WI38 (cell line): ENCODE measurements around the gene ARL6IP5.
A peak's percentile ranks its signal among the peaks of the same experiment; 100 is the strongest.

Experiments
- H3K4me3 ChIP-seq: 2 replicates; pipeline ENCODE4 v1.5.1; 2011; ENCODE audit warnings: low read depth, mild to moderate bottlenecking, control low read depth, low read length
- TF ChIP-seq, protein P1 (sequence below): IDR thresholded peaks from 2 replicates; pipeline ENCODE4 v1.5.1; 2012; ENCODE audit warnings: low read depth, mild to moderate bottlenecking, control low read depth, low read length

ARL6IP5 gene

GRCh38 chr3:69087030-69087791, 2.5 kb downstream of the ARL6IP5 start:
- TF ChIP-seq, protein P1, sequence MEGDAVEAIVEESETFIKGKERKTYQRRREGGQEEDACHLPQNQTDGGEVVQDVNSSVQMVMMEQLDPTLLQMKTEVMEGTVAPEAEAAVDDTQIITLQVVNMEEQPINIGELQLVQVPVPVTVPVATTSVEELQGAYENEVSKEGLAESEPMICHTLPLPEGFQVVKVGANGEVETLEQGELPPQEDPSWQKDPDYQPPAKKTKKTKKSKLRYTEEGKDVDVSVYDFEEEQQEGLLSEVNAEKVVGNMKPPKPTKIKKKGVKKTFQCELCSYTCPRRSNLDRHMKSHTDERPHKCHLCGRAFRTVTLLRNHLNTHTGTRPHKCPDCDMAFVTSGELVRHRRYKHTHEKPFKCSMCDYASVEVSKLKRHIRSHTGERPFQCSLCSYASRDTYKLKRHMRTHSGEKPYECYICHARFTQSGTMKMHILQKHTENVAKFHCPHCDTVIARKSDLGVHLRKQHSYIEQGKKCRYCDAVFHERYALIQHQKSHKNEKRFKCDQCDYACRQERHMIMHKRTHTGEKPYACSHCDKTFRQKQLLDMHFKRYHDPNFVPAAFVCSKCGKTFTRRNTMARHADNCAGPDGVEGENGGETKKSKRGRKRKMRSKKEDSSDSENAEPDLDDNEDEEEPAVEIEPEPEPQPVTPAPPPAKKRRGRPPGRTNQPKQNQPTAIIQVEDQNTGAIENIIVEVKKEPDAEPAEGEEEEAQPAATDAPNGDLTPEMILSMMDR: no peak
- peak overlapping the region; percentile 87 for H3K4me3 ChIP-seq

DNA sequence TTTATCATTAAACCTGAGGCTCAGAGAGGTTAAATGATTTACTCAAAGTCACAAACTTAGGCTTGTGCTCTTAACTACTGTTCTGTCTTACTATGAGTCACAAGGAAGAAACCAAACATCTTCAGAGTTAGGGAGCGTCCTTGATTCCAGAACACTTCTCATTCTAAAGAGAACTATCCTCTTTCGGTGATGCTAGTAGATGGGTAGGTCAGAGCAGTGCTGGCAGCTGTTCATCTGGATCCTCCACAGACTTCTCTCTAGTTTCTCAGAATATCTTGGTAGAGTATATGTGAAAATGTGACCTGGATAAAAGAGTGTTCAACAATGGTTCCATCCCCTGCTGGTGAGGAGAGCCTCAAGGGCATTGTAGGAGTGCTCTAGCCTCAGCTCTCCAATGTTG, 3.3 kb downstream of the ARL6IP5 start:
- H3K4me3 ChIP-seq: peak overlapping the region; percentile 25
- TF ChIP-seq, protein P1: no peak

DNA sequence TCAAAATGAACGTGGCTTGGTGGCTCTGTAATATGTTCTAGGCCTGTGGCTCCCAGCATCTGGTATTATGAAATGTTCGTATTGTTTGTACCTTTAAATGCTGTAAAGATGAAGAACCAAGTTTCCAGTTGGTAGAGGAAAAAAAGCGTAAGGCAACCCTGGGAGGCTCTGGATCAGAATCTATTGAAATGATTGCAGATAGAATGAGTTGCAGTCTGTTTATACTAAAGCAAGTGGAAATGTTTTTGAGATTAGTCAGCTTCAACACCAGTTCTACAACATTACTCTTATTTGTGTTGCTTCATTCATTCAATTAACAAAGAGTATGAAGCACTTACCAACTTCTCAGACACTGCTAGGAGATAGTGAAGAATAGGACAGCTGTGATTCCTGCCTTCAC, 5.3 kb downstream of the ARL6IP5 start:
- TF ChIP-seq, protein P1: no peak
- H3K4me3 ChIP-seq: no peak overlapping the region

GRCh38 chr3:69091389-69092029, 6.8 kb downstream of the ARL6IP5 start:
- H3K4me3 ChIP-seq: no peak overlapping the region
- TF ChIP-seq, protein P1: no peak

GRCh38 chr3:69092030-69092516, 7.3 kb downstream of the ARL6IP5 start:
- no peak overlapping the region for H3K4me3 ChIP-seq
- TF ChIP-seq, protein P1: no peak

DNA sequence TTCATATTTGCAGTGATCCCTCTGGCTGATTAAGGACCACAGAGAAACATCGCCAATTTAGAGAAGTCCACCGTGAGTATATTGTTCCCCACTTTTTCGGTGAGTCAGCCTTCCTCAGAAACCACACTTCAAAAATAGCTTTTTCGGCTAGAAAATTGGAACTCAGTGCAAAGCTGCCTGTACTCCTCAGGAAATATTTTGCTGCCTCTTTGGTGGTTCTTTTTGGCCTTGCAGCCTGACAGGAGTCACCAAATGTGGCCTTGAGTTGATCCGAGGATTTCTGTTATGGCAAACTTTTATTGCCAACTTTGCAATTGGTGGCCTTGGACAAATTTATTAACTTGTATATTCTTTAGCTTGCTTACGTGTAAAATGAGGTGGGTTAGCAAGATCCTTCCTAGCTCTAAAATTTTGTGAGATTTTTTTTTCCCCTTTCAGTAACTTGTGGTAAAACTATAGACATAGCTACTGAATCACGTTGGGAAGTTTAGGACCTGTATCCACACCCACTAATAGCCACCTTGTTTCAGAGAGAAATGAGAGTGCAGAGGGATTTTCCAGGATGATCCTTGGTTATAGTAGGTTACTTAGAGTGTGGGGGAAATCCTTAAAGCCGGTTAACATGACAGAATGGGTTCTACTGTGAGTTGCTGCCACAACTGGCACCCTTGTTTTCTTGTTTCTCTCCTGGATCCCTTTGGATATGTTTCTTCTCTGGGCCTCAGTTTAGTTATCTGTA, 9.9 kb downstream of the ARL6IP5 start:
- TF ChIP-seq, protein P1: no peak
- H3K4me3 ChIP-seq: no peak overlapping the region
